MM.1S (cell line): Measurements from ENCODE around the gene DNAJB1.

Source experiments
- DNase-seq: peaks from one replicate; pipeline ENCODE4 v3.0.0-alpha.2; 2015
- H2AFZ ChIP-seq: fragments of 300-600 bp; sonication (generic); 2 replicates; pipeline ENCODE4 v1.6.0; 2016; ENCODE audit warnings: antibody characterized with exemption, low read length
- H3F3A ChIP-seq: fragments of 300-600 bp; sonication (generic); 2 replicates; pipeline ENCODE4 v1.6.1; 2016; ENCODE audit warnings: mild to moderate bottlenecking, antibody characterized with exemption, low read length, moderate library complexity, mixed read lengths; ENCODE audit not compliant: insufficient read depth
- H3K27ac ChIP-seq: fragments of 300-600 bp; sonication (generic); 2 replicates; pipeline ENCODE4 v1.5.1; 2016; ENCODE audit warnings: mild to moderate bottlenecking, low read length
- H3K27me3 ChIP-seq: fragments of 300-600 bp; sonication (generic); replicated peaks from 2 replicates; pipeline ENCODE4 v1.6.0; 2016; ENCODE audit warnings: low read length; ENCODE audit not compliant: insufficient read depth
- H3K36me3 ChIP-seq: fragments of 300-600 bp; sonication (generic); replicated peaks from 2 replicates; pipeline ENCODE4 v1.6.1; 2016; ENCODE audit warnings: mild to moderate bottlenecking, low read length, mixed read lengths; ENCODE audit not compliant: insufficient read depth
- H3K4me1 ChIP-seq: fragments of 300-600 bp; sonication (generic); 2 replicates; pipeline ENCODE4 v1.6.1; 2016; ENCODE audit warnings: low read length, mixed read lengths
- H3K4me2 ChIP-seq: fragments of 300-600 bp; sonication (generic); 2 replicates; pipeline ENCODE4 v1.6.0; 2016; ENCODE audit warnings: low read depth, low read length
- H3K4me3 ChIP-seq: fragments of 300-600 bp; sonication (generic); 2 replicates; pipeline ENCODE4 v1.5.1; 2016; ENCODE audit warnings: low read length, mixed read lengths
- H3K79me2 ChIP-seq: fragments of 300-600 bp; sonication (generic); 2 replicates; pipeline ENCODE4 v1.6.1; 2016; ENCODE audit warnings: mixed run types, low read length, mixed read lengths
- H3K9ac ChIP-seq: fragments of 300-600 bp; sonication (generic); 2 replicates; pipeline ENCODE4 v1.6.1; 2016; ENCODE audit warnings: low read length, mixed read lengths
- H3K9me2 ChIP-seq: fragments of 300-600 bp; sonication (generic); replicated peaks from 2 replicates; pipeline ENCODE4 v1.6.1; 2016; ENCODE audit warnings: mild to moderate bottlenecking, low read length, mixed read lengths; ENCODE audit not compliant: insufficient read depth
- H3K9me3 ChIP-seq: fragments of 300-600 bp; sonication (generic); replicated peaks from 2 replicates; pipeline ENCODE4 v1.6.1; 2016; ENCODE audit warnings: mild to moderate bottlenecking, low read length, mixed read lengths; ENCODE audit not compliant: insufficient read depth
- H4K20me1 ChIP-seq: fragments of 300-600 bp; sonication (generic); 2 replicates; pipeline ENCODE4 v1.6.1; 2016; ENCODE audit warnings: mild to moderate bottlenecking, low read length, moderate library complexity, mixed read lengths; ENCODE audit not compliant: insufficient read depth
- EZH2 ChIP-seq: fragments of 300-600 bp; sonication (generic); optimal IDR thresholded peaks from 2 replicates; pipeline ENCODE3; 2017; ENCODE audit warnings: low read depth, mild to moderate bottlenecking, antibody characterized with exemption, low read length, mixed read lengths
- EZH2phosphoT487 ChIP-seq: fragments of 300-600 bp; sonication (generic); IDR thresholded peaks from 2 replicates; pipeline ENCODE4 v1.6.1; 2018; ENCODE audit warnings: antibody characterized with exemption, low read length
- TF ChIP-seq, protein P1 (sequence below): fragments of 300-600 bp; sonication (generic); IDR thresholded peaks from 2 replicates; pipeline ENCODE4 v1.5.1; 2016; ENCODE audit warnings: antibody characterized with exemption, low read length, mixed read lengths

Gene DNAJB1

DNA sequence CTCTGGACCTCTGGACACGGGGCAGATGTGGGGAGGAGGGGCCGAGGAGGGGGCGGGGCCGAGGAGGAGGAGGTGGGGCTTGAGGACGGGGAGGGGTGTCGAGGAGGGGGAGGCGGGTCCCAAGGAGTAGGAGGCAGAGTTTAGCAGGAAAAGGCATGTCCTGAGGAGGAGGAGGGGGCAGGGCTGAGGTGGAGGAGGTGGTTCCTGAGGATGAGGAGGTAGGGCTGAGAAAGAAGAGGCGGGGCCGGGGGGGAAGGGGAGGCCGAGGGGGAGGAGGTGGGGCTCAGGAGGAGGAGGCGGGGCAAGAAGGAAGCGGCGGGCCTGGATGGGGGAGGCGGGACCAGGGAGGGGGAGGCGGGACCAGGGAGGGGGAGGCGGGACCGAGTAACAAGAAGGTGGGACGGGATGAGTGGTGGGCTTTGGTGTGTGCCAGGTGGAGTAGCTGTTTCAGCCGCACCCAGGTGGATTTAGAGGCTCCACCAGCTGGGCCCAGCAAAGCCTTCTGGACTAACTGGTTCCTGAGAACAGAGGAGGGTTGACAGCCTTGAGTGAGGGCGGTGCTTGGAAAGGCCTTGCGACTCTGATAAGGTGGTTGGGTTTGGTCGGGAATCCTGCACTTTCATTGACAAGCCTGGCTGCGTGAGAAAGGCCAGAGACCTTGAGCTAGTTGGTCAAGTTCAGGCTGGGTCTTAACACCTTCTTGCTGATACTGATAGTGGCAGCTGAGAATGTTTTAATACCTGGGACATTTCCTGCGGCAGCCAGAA lies 18.9 kb upstream of the DNAJB1 start:
- H3K36me3 ChIP-seq, result no peaks in the 10 kb centered on the region
- no peaks in the 10 kb centered on the region for H3K27me3 ChIP-seq
- no peaks in the 10 kb centered on the region for H3K9me2 ChIP-seq
- H3K4me1 ChIP-seq, result no peaks in the 10 kb centered on the region
- H4K20me1 ChIP-seq, result no peaks in the 10 kb centered on the region
- no peak for DNase-seq
- H3F3A ChIP-seq, result no peaks in the 10 kb centered on the region
- no peak for TF ChIP-seq EZH2phosphoT487
- TF ChIP-seq, protein P1, sequence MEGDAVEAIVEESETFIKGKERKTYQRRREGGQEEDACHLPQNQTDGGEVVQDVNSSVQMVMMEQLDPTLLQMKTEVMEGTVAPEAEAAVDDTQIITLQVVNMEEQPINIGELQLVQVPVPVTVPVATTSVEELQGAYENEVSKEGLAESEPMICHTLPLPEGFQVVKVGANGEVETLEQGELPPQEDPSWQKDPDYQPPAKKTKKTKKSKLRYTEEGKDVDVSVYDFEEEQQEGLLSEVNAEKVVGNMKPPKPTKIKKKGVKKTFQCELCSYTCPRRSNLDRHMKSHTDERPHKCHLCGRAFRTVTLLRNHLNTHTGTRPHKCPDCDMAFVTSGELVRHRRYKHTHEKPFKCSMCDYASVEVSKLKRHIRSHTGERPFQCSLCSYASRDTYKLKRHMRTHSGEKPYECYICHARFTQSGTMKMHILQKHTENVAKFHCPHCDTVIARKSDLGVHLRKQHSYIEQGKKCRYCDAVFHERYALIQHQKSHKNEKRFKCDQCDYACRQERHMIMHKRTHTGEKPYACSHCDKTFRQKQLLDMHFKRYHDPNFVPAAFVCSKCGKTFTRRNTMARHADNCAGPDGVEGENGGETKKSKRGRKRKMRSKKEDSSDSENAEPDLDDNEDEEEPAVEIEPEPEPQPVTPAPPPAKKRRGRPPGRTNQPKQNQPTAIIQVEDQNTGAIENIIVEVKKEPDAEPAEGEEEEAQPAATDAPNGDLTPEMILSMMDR, result no peak
- no peak overlapping the region for H3K4me3 ChIP-seq
- no peak overlapping the region for H3K27ac ChIP-seq
- no peak overlapping the region for H3K4me2 ChIP-seq
- H3K9me3 ChIP-seq, result no peaks in the 10 kb centered on the region
- no peak overlapping the region for H3K9ac ChIP-seq
- no peak overlapping the region for H2AFZ ChIP-seq
- peaks cover 59% of the 10 kb centered on the region for H3K79me2 ChIP-seq

DNA sequence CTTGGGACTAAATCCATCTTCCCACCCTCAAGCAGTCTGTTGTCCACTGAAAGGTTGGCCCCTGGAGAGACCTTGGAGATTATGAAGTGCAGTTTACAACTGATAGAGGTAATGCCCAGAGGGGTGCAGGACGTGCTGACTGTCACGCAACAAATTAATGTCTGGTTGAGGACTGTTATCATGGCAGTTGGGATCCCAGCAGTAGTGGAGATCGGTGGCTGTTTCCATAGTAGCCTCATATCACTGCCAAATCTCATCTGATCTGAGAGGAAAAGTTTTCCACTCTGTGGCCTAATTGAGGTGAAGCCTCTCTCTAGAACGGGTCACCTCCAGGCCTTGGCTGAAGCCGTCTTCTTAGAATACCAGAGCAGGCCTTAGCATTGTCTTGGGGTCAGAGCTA lies 15.3 kb upstream of the DNAJB1 start:
- no peaks in the 10 kb centered on the region for H3F3A ChIP-seq
- H3K27ac ChIP-seq, result no peak overlapping the region
- no peaks in the 10 kb centered on the region for H4K20me1 ChIP-seq
- H3K27me3 ChIP-seq, result no peaks in the 10 kb centered on the region
- H3K9me2 ChIP-seq, result no peaks in the 10 kb centered on the region
- no peak overlapping the region for H3K4me2 ChIP-seq
- H3K79me2 ChIP-seq, result peaks cover 69% of the 10 kb centered on the region
- H3K9me3 ChIP-seq, result no peaks in the 10 kb centered on the region
- H2AFZ ChIP-seq, result no peak overlapping the region
- TF ChIP-seq, protein P1, result no peak
- TF ChIP-seq EZH2, result no peak
- TF ChIP-seq EZH2phosphoT487, result no peak
- 0 out of 2 replicates have a peak, but pooled peaks cover 4% of the 10 kb centered on the region for H3K4me1 ChIP-seq
- no peak for DNase-seq
- H3K36me3 ChIP-seq, result no peaks in the 10 kb centered on the region
- no peak overlapping the region for H3K4me3 ChIP-seq
- H3K9ac ChIP-seq, result no peak overlapping the region

- Histone ChIP-seq H3K9me3 (no peaks in the 10 kb centered on the region), H3K36me3 (no peaks in the 10 kb centered on the region), H3K4me2 (peak overlapping the region; percentile 94), H4K20me1 (no peaks in the 10 kb centered on the region), H2AFZ (no peak overlapping the region), H3K79me2 (peaks cover 49% of the 10 kb centered on the region), H3K4me1 (0 out of 2 replicates have a peak, but pooled peaks cover 4% of the 10 kb centered on the region), H3K27ac (no peak overlapping the region), H3K9me2 (no peaks in the 10 kb centered on the region), H3K27me3 (no peaks in the 10 kb centered on the region), H3K9ac (peak overlapping the region; percentile 83; the same call in 1 of the 2 replicates), H3K4me3 (peak overlapping the region; percentile 100), H3F3A (no peaks in the 10 kb centered on the region)
- TF ChIP-seq EZH2phosphoT487, result no peak
- TF ChIP-seq, protein P1, result no peak
- no peak for TF ChIP-seq EZH2
- DNase-seq, result no peak
These were observed 12.3 kb upstream of the DNAJB1 start for GRCh38 chr19:14530506-14530905.
